Spinal cord (tissue), 10 donors: ENCODE measurements around the gene NAP1L1. TPM values are rescaled to one million over a fixed set of nuclear protein-coding genes. Genes with fewer than 3 reads are reported as not detected.

Source experiments
- DNase-seq, 6 donors: peaks; one replicate each; pipeline versions ENCODE4 v3.0.0 to v3.0.0-alpha.2; 2013 to 2015; ENCODE audit warnings: low spot score in 6 of 6, low read depth in 4 of 6
- H3K27ac ChIP-seq: one replicate; pipeline ENCODE4 v1.5.1; 2013; ENCODE audit warnings: low read depth, low read length, control low read depth
- H3K27me3 ChIP-seq: one replicate; pipeline ENCODE4 v1.6.1; 2013; ENCODE audit warnings: low read length; ENCODE audit not compliant: control insufficient read depth, insufficient read depth
- H3K36me3 ChIP-seq: one replicate; pipeline ENCODE4 v1.6.1; 2013; ENCODE audit warnings: low read length; ENCODE audit not compliant: control insufficient read depth, insufficient read depth
- H3K4me1 ChIP-seq: one replicate; pipeline ENCODE4 v1.6.1; 2013; ENCODE audit warnings: low read length; ENCODE audit not compliant: control insufficient read depth, insufficient read depth
- H3K4me3 ChIP-seq: one replicate; pipeline ENCODE4 v1.5.1; 2013; ENCODE audit warnings: low read depth, low read length, control low read depth
- H3K9me3 ChIP-seq: one replicate; pipeline ENCODE4 v1.6.1; 2013; ENCODE audit warnings: low read length; ENCODE audit not compliant: control insufficient read depth, insufficient read depth
- WGBS: methylation state at CpG from one replicate; pipeline ENCODE4 v1.1.5; 2013; ENCODE audit warnings: missing lambda C conversion rate; ENCODE audit not compliant: insufficient coverage; 5-methylcytosine and 5-hydroxymethylcytosine counted together
- polyA plus RNA-seq, 2 donors: library from polyadenylated mRNA; unstranded; fragments of 120-200 nt; gene quantifications; one replicate each; pipeline ENCODE4 v1.2.1, GENCODE V29; 2013; ENCODE audit not compliant: insufficient read length in 2 of 2
- total RNA-seq, 2 donors: library from RNA; depleted of rRNA in 1 of 2; stranded (reverse); fragments of 120-200 nt in 1 of 2; fragments of >200 nt in 1 of 2; gene quantifications; one replicate each; pipeline versions ENCODE4 v1.2.3 to v1.2.4, GENCODE V29; 2013 to 2014
- donor health status: healthy.

NAP1L1 gene
- total and polyA plus RNA-seq, 4 donors: 293 to 495 (median 335) TPM

GRCh38 chr12:76047742-76048141, 36.7 kb downstream of the NAP1L1 start:
- no peaks in the 10 kb centered on the region for H3K9me3 ChIP-seq
- peaks cover 11% of the 10 kb centered on the region for H3K36me3 ChIP-seq
- no peaks in the 10 kb centered on the region for H3K4me1 ChIP-seq
- no peak overlapping the region for H3K27ac ChIP-seq
- no CpG with 5 or more reads among the region's 2 CpGs for WGBS
- DNase-seq: no peak
- H3K27me3 ChIP-seq: no peaks in the 10 kb centered on the region
- H3K4me3 ChIP-seq: no peak overlapping the region

- no peak overlapping the region for H3K4me3 ChIP-seq
- no peaks in the 10 kb centered on the region for H3K27me3 ChIP-seq
- 100% methylated on average over 1 of the region's 2 CpGs for WGBS
- no peaks in the 10 kb centered on the region for H3K9me3 ChIP-seq
- DNase-seq: no peak
- no peaks in the 10 kb centered on the region for H3K4me1 ChIP-seq
- H3K36me3 ChIP-seq: peaks cover 11% of the 10 kb centered on the region
- H3K27ac ChIP-seq: no peak overlapping the region
These were observed 37.4 kb downstream of the NAP1L1 start for GRCh38 chr12:76047060-76047459.

- no peak for DNase-seq
- Histone ChIP-seq H3K27me3 (no peaks in the 10 kb centered on the region), H3K4me3 (no peak overlapping the region), H3K9me3 (no peaks in the 10 kb centered on the region), H3K27ac (no peak overlapping the region), H3K36me3 (peaks cover 6% of the 10 kb centered on the region), H3K4me1 (no peaks in the 10 kb centered on the region)
- 95% methylated on average over 3 of the region's 4 CpGs for WGBS
These were observed 41.1 kb downstream of the NAP1L1 start for GRCh38 chr12:76043377-76043776.

- Histone ChIP-seq H3K27me3 (no peaks in the 10 kb centered on the region), H3K36me3 (peaks cover 6% of the 10 kb centered on the region), H3K4me1 (no peaks in the 10 kb centered on the region), H3K27ac (no peak overlapping the region), H3K9me3 (no peaks in the 10 kb centered on the region), H3K4me3 (no peak overlapping the region)
- WGBS: no CpG with 5 or more reads among the region's 2 CpGs
- no peak for DNase-seq
These were observed 42.3 kb downstream of the NAP1L1 start for GRCh38 chr12:76042147-76042546.

GRCh38 chr12:76041406-76041805, 43.1 kb downstream of the NAP1L1 start:
- no peaks in the 10 kb centered on the region for H3K9me3 ChIP-seq
- no peak overlapping the region for H3K4me3 ChIP-seq
- H3K36me3 ChIP-seq: peaks cover 6% of the 10 kb centered on the region
- H3K27me3 ChIP-seq: no peaks in the 10 kb centered on the region
- DNase-seq: no peak
- H3K4me1 ChIP-seq: no peaks in the 10 kb centered on the region
- 45% methylated on average over 2 of the region's 2 CpGs for WGBS
- no peak overlapping the region for H3K27ac ChIP-seq

GRCh38 chr12:76040461-76040860, 44.0 kb downstream of the NAP1L1 start:
- Histone ChIP-seq H3K27me3 (no peaks in the 10 kb centered on the region), H3K36me3 (peaks cover 6% of the 10 kb centered on the region), H3K9me3 (no peaks in the 10 kb centered on the region), H3K27ac (no peak overlapping the region), H3K4me1 (no peaks in the 10 kb centered on the region), H3K4me3 (no peak overlapping the region)
- WGBS: 80% methylated on average over 2 of the region's 4 CpGs
- no peak for DNase-seq

- Histone ChIP-seq H3K4me1 (no peaks in the 10 kb centered on the region), H3K4me3 (no peak overlapping the region), H3K36me3 (peaks cover 3% of the 10 kb centered on the region), H3K27ac (no peak overlapping the region), H3K27me3 (no peaks in the 10 kb centered on the region), H3K9me3 (no peaks in the 10 kb centered on the region)
- 43% methylated on average over 2 of the region's 2 CpGs for WGBS
- no peak for DNase-seq
These were observed 46.3 kb downstream of the NAP1L1 start for GRCh38 chr12:76038176-76038575.

- DNase-seq: peak in 5 of 6 donors; percentile 56 to 94 (median 59)
These were observed 47.1 kb downstream of the NAP1L1 start for GRCh38 chr12:76037130-76038103.

GRCh38 chr12:76035045-76035444, 49.4 kb downstream of the NAP1L1 start:
- H3K4me3 ChIP-seq: no peak overlapping the region
- H3K27ac ChIP-seq: no peak overlapping the region
- H3K9me3 ChIP-seq: no peaks in the 10 kb centered on the region
- no peaks in the 10 kb centered on the region for H3K36me3 ChIP-seq
- no peaks in the 10 kb centered on the region for H3K27me3 ChIP-seq
- no peak for DNase-seq
- H3K4me1 ChIP-seq: peaks cover 11% of the 10 kb centered on the region
- WGBS: 86% methylated on average over 3 of the region's 3 CpGs

More at GRCh38 chr12:76037130-76038103, 47.1 kb downstream of the NAP1L1 start:
- Histone ChIP-seq H3K9me3 (no peaks in the 10 kb centered on the region), H3K27ac (no peak overlapping the region), H3K36me3 (no peaks in the 10 kb centered on the region), H3K27me3 (no peaks in the 10 kb centered on the region), H3K4me1 (peaks cover 3% of the 10 kb centered on the region), H3K4me3 (no peak overlapping the region)
- 29% methylated on average over 9 of the region's 13 CpGs for WGBS
